Adipocyte (in vitro differentiated cells): ENCODE results near the gene PCED1B.
"Not testable (repeated sequence)": the region's sequence is repeated elsewhere in the genome, so short reads cannot be mapped to it uniquely, and the experiment has no call there.

Experiments
- DNase-seq: peaks from one replicate; pipeline ENCODE4 v3.0.0-alpha.2; 2015; ENCODE audit warnings: low read depth
- H3K27me3 ChIP-seq: replicated peaks from 2 replicates; pipeline ENCODE4 v1.7.0; 2013; ENCODE audit warnings: mild to moderate bottlenecking, low read length, moderate library complexity; ENCODE audit not compliant: control insufficient read depth, insufficient read depth
- H3K36me3 ChIP-seq: 2 replicates; pipeline ENCODE4 v1.7.0; 2013; ENCODE audit warnings: low read length, mild to moderate bottlenecking, moderate library complexity; ENCODE audit not compliant: control insufficient read depth, insufficient read depth, severe bottlenecking
- H3K4me1 ChIP-seq: 2 replicates; pipeline ENCODE4 v1.7.0; 2013; ENCODE audit warnings: mild to moderate bottlenecking, low read length, moderate library complexity; ENCODE audit not compliant: control insufficient read depth, insufficient read depth
- H3K4me3 ChIP-seq: 2 replicates; pipeline ENCODE4 v1.7.0; 2013; ENCODE audit warnings: mild to moderate bottlenecking, low read length, moderate library complexity
- H3K9ac ChIP-seq: 2 replicates; pipeline ENCODE4 v1.7.0; 2013; ENCODE audit warnings: mild to moderate bottlenecking, low read length, moderate library complexity
- H3K9me3 ChIP-seq: 2 replicates; pipeline ENCODE4 v1.7.0; 2013; ENCODE audit warnings: mild to moderate bottlenecking, low read length, moderate library complexity; ENCODE audit not compliant: control insufficient read depth

Gene PCED1B

DNA sequence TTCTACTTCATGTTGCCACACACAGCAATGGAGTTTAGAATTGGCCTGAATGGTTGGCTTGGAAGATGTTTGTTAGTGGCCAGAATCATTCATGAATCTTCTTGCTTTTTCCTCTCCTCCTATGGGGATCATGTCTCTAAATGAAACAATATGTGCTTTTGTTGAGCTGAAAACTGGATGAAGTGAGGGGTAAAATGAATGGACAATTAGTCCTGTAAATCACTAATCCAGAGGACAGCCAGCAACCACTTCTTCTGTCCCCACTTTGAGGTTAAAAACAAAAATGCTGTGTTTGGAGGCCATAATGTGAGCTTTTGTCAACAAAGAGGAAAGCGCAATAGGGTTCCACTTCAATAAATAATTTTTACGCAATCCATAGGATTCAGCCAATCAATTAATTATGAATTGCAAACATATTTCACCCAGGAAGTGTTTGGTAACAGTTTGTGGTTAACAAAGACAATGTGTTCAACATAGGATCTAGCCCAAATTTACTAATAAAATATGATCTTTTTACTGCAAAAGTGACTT, 30.7 kb downstream of the PCED1B start:
- no peaks in the 10 kb centered on the region for H3K4me1 ChIP-seq
- no peaks in the 10 kb centered on the region for H3K36me3 ChIP-seq
- DNase-seq, result no peak
- no peaks in the 10 kb centered on the region for H3K9me3 ChIP-seq
- no peak overlapping the region for H3K9ac ChIP-seq
- no peak overlapping the region for H3K4me3 ChIP-seq
- no peaks in the 10 kb centered on the region for H3K27me3 ChIP-seq

DNA sequence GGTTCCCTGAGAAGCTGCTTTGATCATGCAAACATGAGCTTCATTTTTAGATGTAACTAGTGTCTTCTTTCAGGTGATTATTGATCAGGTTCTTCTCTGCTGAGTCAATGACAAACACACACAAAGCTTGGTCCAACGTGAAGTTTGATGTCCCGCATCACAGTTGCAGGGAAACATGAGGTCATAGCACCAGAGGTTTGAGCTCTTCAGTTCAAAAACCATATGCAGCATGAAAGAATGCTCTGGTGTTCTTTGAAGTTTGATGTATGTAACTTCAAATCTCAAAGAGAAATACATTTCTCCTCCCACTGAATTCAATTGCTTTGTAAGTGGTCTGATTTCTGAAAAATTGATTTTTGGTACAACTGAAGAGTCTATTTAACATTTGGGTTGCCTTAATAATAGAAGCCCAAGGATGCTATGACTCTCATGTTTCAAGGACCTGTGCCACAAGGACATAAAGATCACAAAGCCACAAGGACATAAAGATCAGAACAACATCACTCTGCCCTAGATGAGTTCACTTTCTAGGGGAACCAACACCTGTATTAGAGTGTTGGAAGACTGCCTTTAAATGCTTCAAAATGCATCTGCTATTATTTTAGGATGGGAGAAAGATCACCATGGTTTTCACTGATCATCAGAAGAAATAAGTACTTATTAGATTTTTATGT, 31.4 kb downstream of the PCED1B start:
- Histone ChIP-seq H3K4me3 (no peak overlapping the region), H3K4me1 (no peaks in the 10 kb centered on the region), H3K9me3 (no peaks in the 10 kb centered on the region), H3K27me3 (no peaks in the 10 kb centered on the region), H3K36me3 (no peaks in the 10 kb centered on the region), H3K9ac (no peak overlapping the region)
- no peak for DNase-seq

DNA sequence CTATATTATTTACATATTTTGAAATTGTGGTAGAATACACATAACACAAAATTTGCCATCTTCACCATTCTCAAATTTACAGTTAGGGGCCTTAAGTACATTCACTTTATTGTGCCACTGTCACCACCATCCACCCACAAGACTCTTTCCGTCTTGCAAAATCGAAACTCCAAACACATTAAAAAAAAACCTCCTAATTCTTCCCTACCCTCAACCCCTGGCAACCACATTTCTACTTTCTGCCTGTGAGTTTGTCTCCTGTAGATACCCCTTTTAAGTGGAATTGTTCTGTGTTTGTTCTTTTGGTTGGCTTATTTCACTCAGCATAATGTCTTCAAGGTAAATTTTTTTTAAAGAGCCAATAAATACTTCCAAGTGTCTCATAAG, 32.0 kb downstream of the PCED1B start:
- no peak for DNase-seq
- no peaks in the 10 kb centered on the region for H3K36me3 ChIP-seq
- no peaks in the 10 kb centered on the region for H3K9me3 ChIP-seq
- H3K27me3 ChIP-seq, result no peaks in the 10 kb centered on the region
- H3K9ac ChIP-seq, result no peak overlapping the region
- H3K4me1 ChIP-seq, result no peaks in the 10 kb centered on the region
- H3K4me3 ChIP-seq, result no peak overlapping the region

DNA sequence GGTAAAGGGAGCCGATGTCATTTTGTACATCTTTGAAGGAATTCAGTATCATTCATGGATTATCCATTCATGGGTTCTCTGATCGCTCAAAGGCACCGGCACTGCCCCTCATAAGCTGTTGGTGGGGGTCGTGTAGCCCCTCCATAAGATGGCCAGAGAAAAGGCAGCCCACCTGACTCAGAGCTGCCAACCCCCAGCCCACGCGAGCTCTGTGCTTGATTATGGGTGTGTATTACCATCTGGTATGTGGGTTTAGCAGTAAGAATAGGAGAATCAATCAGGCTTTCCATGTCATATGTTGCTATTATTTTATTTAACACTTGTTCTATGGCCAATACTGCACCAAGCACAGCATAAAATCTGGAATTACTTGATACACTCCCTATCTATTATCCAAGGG, 32.4 kb downstream of the PCED1B start:
- no peaks in the 10 kb centered on the region for H3K4me1 ChIP-seq

DNA sequence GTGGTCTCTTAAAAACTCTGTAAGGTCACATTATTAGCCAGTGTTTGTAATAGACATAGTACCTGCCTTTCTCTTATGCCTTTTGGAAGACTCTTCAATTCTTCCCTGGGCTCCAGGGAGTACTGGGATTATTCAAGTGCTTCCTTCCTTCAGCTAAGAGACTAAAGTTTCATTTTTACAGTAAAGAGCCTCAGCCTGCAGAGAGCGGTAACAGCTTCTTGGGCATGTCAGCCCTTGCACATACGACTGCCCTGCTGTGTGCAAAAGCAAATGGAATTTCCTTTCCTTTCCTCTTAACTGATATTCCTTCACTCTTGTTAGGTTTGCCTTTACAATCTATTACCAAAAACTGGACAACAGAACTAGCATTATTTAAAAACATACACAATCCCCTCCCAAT, 33.3 kb downstream of the PCED1B start:
- no peak overlapping the region for H3K4me3 ChIP-seq
- H3K9me3 ChIP-seq, result no peaks in the 10 kb centered on the region
- H3K9ac ChIP-seq, result no peak overlapping the region
- H3K4me1 ChIP-seq, result no peaks in the 10 kb centered on the region
- H3K27me3 ChIP-seq, result no peaks in the 10 kb centered on the region
- no peak for DNase-seq
- no peaks in the 10 kb centered on the region for H3K36me3 ChIP-seq

More for the DNA sequence above, 32.4 kb downstream of the PCED1B start:
- Histone ChIP-seq H3K9me3 (no peaks in the 10 kb centered on the region), H3K4me3 (no peak overlapping the region), H3K36me3 (no peaks in the 10 kb centered on the region), H3K9ac (no peak overlapping the region), H3K27me3 (no peaks in the 10 kb centered on the region)
- DNase-seq, result no peak

DNA sequence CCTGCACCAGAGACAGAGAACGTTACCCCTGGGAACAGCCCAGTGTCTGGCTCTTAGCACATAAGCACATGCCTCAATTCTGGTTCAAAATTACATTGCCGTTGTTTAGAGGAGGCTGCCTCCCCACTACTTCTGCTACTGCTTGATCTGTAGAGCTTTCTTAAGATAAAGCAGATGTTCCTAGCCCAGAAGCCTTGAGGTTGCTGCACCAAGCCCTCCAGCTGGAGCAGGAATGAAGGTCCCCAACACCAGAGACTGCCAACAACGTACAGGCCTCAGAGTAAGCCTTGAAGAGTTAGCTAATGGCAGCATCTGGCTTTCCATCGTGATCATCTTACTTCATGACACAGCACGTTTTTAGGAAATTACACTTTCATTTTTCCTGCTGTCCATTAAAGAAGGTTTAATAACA, 35.1 kb downstream of the PCED1B start:
- no peaks in the 10 kb centered on the region for H3K36me3 ChIP-seq
- no peaks in the 10 kb centered on the region for H3K27me3 ChIP-seq
- H3K9me3 ChIP-seq, result no peaks in the 10 kb centered on the region
- H3K4me1 ChIP-seq, result no peaks in the 10 kb centered on the region
- H3K9ac ChIP-seq, result no peak overlapping the region
- H3K4me3 ChIP-seq, result no peak overlapping the region
- DNase-seq, result peak; percentile 15

DNA sequence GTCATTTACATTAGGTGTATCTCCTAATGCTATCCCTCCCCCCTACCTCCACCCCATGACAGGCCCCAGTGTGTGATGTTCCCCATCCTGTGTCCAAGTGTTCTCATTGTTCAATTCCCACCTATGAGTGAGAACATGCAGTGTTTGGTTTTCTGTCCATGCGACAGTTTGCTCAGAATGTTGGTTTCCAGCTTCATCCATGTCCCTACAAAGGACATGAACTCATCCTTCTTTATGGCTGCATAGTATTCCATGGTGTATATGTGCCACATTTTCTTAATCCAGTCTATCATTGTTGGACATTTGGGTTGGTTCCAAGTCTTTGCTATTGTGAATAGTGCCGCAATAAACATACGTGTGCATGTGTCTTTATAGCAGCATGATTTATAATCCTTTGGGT, 37.9 kb downstream of the PCED1B start:
- not testable (repeated sequence) for DNase-seq, H3K4me1 ChIP-seq, H3K4me3 ChIP-seq, H3K9me3 ChIP-seq, H3K36me3 ChIP-seq, H3K27me3 ChIP-seq, H3K9ac ChIP-seq

DNA sequence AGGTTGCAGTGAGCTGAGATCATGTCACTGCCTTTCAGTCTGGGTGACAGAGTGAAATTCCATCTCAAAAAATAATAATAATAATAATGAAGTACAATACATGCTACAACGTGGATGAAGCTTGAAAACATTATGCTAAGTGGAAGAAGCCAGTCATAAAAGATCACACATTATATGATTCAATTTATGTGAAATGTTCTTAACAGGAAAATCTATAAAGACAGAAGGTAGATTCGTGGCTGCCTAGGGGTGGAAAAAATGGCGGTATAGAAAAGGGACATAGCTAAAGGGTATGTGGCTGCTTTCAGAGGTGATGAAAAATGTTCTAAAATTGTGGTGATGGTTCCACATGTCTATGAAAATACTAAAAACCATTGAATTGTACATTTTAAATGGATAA, 41.3 kb downstream of the PCED1B start:
- H3K9me3 ChIP-seq, result no peaks in the 10 kb centered on the region
- peaks cover 11% of the 10 kb centered on the region for H3K4me1 ChIP-seq
- DNase-seq, result no peak
- no peak overlapping the region for H3K4me3 ChIP-seq
- no peaks in the 10 kb centered on the region for H3K36me3 ChIP-seq
- no peaks in the 10 kb centered on the region for H3K27me3 ChIP-seq
- no peak overlapping the region for H3K9ac ChIP-seq

DNA sequence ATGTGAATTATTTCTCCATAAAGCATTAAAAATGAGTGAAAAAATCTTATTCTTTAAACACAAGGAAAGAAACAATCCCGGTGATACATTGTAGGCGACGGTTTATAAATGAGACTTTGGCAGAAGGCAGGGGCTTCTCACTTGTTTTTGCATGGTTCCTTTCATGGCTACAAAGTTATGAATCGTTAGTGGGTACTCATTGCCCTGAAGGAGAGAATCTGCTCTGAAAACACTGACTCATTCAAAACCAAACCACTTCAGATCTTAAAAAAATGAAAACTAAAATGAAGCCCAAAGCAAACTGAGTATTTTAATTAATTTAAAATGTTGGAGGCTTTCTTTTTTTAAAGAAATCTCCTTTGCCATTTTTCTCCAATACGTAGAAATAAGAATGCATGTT, 41.7 kb downstream of the PCED1B start:
- Histone ChIP-seq H3K27me3 (no peaks in the 10 kb centered on the region), H3K36me3 (no peaks in the 10 kb centered on the region), H3K4me1 (peaks cover 11% of the 10 kb centered on the region), H3K9ac (no peak overlapping the region), H3K9me3 (no peaks in the 10 kb centered on the region), H3K4me3 (no peak overlapping the region)
- DNase-seq, result peak; percentile 39

DNA sequence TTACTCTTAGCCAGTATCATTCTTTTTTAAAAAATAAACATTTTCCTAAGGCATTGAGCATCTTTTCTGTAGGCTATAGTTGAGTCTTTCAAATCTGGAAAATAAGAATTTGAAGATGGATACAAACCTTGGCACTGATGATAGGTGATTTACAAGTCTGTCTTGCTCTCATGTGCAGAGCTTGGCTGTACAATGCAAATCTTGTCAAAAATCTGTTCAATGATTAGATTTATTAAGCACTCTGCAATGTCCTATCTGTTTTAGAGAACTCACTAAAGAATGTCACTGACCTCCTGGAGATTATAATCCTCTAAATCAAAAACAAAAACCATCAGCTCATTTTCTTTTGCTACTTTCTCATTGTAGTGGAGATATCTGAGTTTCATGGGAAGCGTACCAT, 43.2 kb downstream of the PCED1B start:
- Histone ChIP-seq H3K27me3 (no peaks in the 10 kb centered on the region), H3K4me3 (no peak overlapping the region), H3K36me3 (no peaks in the 10 kb centered on the region), H3K9ac (no peak overlapping the region), H3K4me1 (peaks cover 11% of the 10 kb centered on the region), H3K9me3 (no peaks in the 10 kb centered on the region)
- DNase-seq, result no peak

DNA sequence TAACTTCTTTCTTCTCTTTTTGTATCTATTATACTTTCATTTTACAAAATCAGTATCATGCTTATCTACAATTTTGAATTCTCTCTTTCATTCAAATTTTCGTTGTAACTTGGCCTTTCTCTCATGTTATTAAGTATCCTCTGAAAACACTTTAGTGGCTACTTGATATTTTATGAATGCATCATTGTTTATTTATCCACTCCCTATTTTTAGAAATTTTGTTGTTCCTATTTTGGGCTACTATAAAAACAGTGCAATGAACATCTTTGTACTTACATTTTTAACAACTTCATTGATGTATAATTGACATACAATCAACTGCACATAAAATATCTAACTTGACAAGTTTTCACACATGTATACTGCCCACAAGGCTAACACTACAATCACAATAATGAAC, 44.3 kb downstream of the PCED1B start:
- no peaks in the 10 kb centered on the region for H3K27me3 ChIP-seq
- no peak overlapping the region for H3K9ac ChIP-seq
- H3K36me3 ChIP-seq, result no peaks in the 10 kb centered on the region
- no peak for DNase-seq
- H3K4me3 ChIP-seq, result no peak overlapping the region
- H3K9me3 ChIP-seq, result no peaks in the 10 kb centered on the region
- H3K4me1 ChIP-seq, result peaks cover 11% of the 10 kb centered on the region

DNA sequence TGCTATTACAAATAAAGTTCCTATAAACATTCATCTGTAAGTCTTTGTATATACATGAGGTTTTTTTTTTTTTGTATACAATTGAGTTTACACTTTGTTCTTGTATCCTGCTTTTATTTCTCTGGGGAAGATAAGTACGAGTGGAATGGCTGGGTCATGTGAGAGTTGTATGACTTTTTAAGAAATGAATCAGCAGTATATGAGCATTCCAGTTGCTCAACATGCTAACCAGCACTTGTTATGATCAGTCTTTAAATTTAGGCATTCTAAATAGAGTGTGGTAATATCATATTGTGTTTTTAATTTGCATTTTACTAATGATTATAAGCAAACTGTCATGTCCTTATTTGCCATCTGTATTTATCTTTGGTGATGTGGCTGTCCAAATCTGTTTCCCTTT, 45.0 kb downstream of the PCED1B start:
- H3K9ac ChIP-seq, result no peak overlapping the region
- no peak overlapping the region for H3K4me3 ChIP-seq
- peaks cover 11% of the 10 kb centered on the region for H3K4me1 ChIP-seq
- DNase-seq, result peak; percentile 32
- no peaks in the 10 kb centered on the region for H3K9me3 ChIP-seq
- H3K36me3 ChIP-seq, result no peaks in the 10 kb centered on the region
- no peaks in the 10 kb centered on the region for H3K27me3 ChIP-seq
